Liver (tissue), 9 donors: ENCODE data around the gene ITLN1. TPM values are rescaled to one million over a fixed set of nuclear protein-coding genes. Genes with fewer than 3 reads are reported as not detected.

Experiments
- DNase-seq: peaks from one replicate; pipeline ENCODE4 v3.0.0-alpha.2; 2017; ENCODE audit warnings: low spot score
- H3K27ac ChIP-seq, 2 donors: one replicate each; pipeline ENCODE4 v1.7.0; 2013; ENCODE audit warnings: inconsistent platforms in 2 of 2, low read length in 2 of 2, control low read depth in 1 of 2, low read depth in 1 of 2, mild to moderate bottlenecking in 1 of 2
- H3K27me3 ChIP-seq, 4 donors: one replicate each; pipeline versions ENCODE4 v1.6.1 to v1.7.0; 2013; ENCODE audit warnings: low read length in 3 of 4, inconsistent platforms in 1 of 4, mild to moderate bottlenecking in 1 of 4, moderate library complexity in 1 of 4; ENCODE audit not compliant: control insufficient read depth in 4 of 4, insufficient read depth in 4 of 4
- H3K36me3 ChIP-seq, 4 donors: one replicate each; pipeline versions ENCODE4 v1.6.1 to v1.7.0; 2013; ENCODE audit warnings: low read length in 3 of 4, mild to moderate bottlenecking in 3 of 4, low read depth in 1 of 4, moderate library complexity in 1 of 4; ENCODE audit not compliant: control insufficient read depth in 4 of 4, insufficient read depth in 3 of 4
- H3K4me1 ChIP-seq, 4 donors: one replicate each; pipeline versions ENCODE4 v1.6.1 to v1.7.0; 2013; ENCODE audit warnings: low read length in 3 of 4, mild to moderate bottlenecking in 3 of 4, moderate library complexity in 1 of 4; ENCODE audit not compliant: control insufficient read depth in 4 of 4, insufficient read depth in 4 of 4
- H3K4me3 ChIP-seq, 3 donors: one replicate each; pipeline versions ENCODE4 v1.6.1 to v1.7.0; 2013; ENCODE audit warnings: low read length in 3 of 3, control low read depth in 1 of 3, low read depth in 1 of 3, mild to moderate bottlenecking in 1 of 3
- H3K9ac ChIP-seq, 2 donors: one replicate each; pipeline ENCODE4 v1.7.0; 2013; ENCODE audit warnings: low read length in 2 of 2, mild to moderate bottlenecking in 2 of 2, moderate library complexity in 2 of 2, control low read depth in 1 of 2, low read depth in 1 of 2
- H3K9me3 ChIP-seq, 4 donors: one replicate each; pipeline versions ENCODE4 v1.6.1 to v1.7.0; 2013; ENCODE audit warnings: low read length in 3 of 4; ENCODE audit not compliant: control insufficient read depth in 4 of 4
- EGR1 ChIP-seq, 2 donors: IDR thresholded peaks; 2 replicates each; pipeline ENCODE4 v1.6.1; 2016 to 2018; ENCODE audit warnings: antibody characterized with exemption in 2 of 2, low read depth in 2 of 2
- GABPA ChIP-seq, 2 donors: IDR thresholded peaks in 1 of 2; conservative IDR thresholded peaks in 1 of 2; 2 replicates each; pipeline ENCODE4 v1.6.1; 2016; ENCODE audit warnings: antibody characterized with exemption in 2 of 2, mild to moderate bottlenecking in 1 of 2, moderate library complexity in 1 of 2
- HNF4G ChIP-seq: IDR thresholded peaks from 2 replicates; pipeline ENCODE4 v1.6.1; 2016; ENCODE audit warnings: antibody characterized with exemption
- RAD21 ChIP-seq, 2 donors: IDR thresholded peaks; 2 replicates each; pipeline ENCODE4 v1.6.1; 2016; ENCODE audit warnings: antibody characterized with exemption in 2 of 2, mild to moderate bottlenecking in 2 of 2
- TAF1 ChIP-seq: conservative IDR thresholded peaks from 2 replicates; pipeline ENCODE4 v1.6.1; 2016; ENCODE audit warnings: antibody characterized with exemption, mild to moderate bottlenecking
- WGBS: extraction: QIAGEN DNeasy Blood & Tissue Kit; methylation state at CpG from one replicate; pipeline ENCODE4 v1.1.7; 2013; 5-methylcytosine and 5-hydroxymethylcytosine counted together
- polyA plus RNA-seq, 2 donors: library from polyadenylated mRNA; stranded (reverse) in 1 of 2; unstranded in 1 of 2; fragments of 200-250 nt in 1 of 2; fragments of >200 nt in 1 of 2; fragmentation: Nextera tagmentation in 1 of 2; extraction: Ambion mirVana in 1 of 2; gene quantifications; one replicate each; pipeline versions ENCODE4 v1.2.1 to v1.2.3, GENCODE V29; 2013 to 2015
- total RNA-seq, 2 donors: library from RNA; depleted of rRNA; stranded (reverse); fragments of >200 nt; gene quantifications; one replicate each; pipeline ENCODE4 v1.2.3, GENCODE V29; 2014
- TF ChIP-seq, protein P1 (sequence below): IDR thresholded peaks from 2 replicates; pipeline ENCODE4 v1.6.1; 2016; ENCODE audit warnings: antibody characterized with exemption, mild to moderate bottlenecking
- donor health status: healthy.
- donor health status: healthy.
- donor health status: healthy.
- donor health status: healthy.
- donor health status: healthy.

ITLN1 gene
- total and polyA plus RNA-seq, 4 donors: 3.7 to 13.4 (median 5.5) TPM

- TF ChIP-seq, protein P1, sequence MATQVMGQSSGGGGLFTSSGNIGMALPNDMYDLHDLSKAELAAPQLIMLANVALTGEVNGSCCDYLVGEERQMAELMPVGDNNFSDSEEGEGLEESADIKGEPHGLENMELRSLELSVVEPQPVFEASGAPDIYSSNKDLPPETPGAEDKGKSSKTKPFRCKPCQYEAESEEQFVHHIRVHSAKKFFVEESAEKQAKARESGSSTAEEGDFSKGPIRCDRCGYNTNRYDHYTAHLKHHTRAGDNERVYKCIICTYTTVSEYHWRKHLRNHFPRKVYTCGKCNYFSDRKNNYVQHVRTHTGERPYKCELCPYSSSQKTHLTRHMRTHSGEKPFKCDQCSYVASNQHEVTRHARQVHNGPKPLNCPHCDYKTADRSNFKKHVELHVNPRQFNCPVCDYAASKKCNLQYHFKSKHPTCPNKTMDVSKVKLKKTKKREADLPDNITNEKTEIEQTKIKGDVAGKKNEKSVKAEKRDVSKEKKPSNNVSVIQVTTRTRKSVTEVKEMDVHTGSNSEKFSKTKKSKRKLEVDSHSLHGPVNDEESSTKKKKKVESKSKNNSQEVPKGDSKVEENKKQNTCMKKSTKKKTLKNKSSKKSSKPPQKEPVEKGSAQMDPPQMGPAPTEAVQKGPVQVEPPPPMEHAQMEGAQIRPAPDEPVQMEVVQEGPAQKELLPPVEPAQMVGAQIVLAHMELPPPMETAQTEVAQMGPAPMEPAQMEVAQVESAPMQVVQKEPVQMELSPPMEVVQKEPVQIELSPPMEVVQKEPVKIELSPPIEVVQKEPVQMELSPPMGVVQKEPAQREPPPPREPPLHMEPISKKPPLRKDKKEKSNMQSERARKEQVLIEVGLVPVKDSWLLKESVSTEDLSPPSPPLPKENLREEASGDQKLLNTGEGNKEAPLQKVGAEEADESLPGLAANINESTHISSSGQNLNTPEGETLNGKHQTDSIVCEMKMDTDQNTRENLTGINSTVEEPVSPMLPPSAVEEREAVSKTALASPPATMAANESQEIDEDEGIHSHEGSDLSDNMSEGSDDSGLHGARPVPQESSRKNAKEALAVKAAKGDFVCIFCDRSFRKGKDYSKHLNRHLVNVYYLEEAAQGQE: no peak
- TF ChIP-seq EGR1 (IDR thresholded peaks at IDR 0.05; ENCODE audit: low read depth in 2 of 2) (no peak), GABPA (IDR thresholded peaks at IDR 0.05 in 1 of 2, conservative IDR thresholded peaks at IDR 0.05 in 1 of 2) (no peak), HNF4G (no peak), TAF1 (no peak)
Observed at GRCh38 chr1:160836981-160837557, 47.9 kb downstream of the ITLN1 start (continued).

GRCh38 chr1:160836561-160836960, 48.4 kb downstream of the ITLN1 start:
- Histone ChIP-seq H3K27ac (no peak overlapping the region), H3K27me3 (no peaks in the 10 kb centered on the region), H3K4me1 (no peaks in the 10 kb centered on the region), H3K9me3 (no peaks in the 10 kb centered on the region), H3K9ac (no peak overlapping the region), H3K36me3 (no peaks in the 10 kb centered on the region), H3K4me3 (no peak overlapping the region)
- DNase-seq: no peak
- TF ChIP-seq GABPA (IDR thresholded peaks at IDR 0.05 in 1 of 2, conservative IDR thresholded peaks at IDR 0.05 in 1 of 2): no peak
- no peak for TF ChIP-seq RAD21 (IDR thresholded peaks at IDR 0.05)
- no peak for TF ChIP-seq TAF1
- WGBS: 47% methylated on average over 3 of the region's 3 CpGs

DNA sequence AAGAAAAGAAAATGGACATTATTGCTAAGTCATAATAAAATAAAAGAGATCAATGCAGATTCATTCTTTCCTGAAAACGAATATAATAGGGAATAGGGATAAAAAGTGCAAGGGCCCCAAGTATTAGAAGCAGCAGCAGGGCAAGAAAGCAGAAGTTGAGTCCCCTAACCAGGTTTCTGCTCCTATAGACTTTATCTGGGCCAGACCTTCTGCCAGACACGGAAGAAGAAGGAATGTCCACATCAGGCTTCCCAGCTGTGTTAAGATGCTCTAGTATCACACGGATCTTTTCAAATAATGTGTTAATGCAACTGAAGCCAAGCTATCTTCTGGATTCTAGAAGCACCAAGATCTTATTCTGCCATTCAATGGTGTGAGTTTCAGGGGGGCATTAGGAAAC, 49.2 kb downstream of the ITLN1 start:
- 71% methylated on average over 3 of the region's 3 CpGs for WGBS

More for the DNA sequence above, 49.2 kb downstream of the ITLN1 start:
- TF ChIP-seq, protein P1: no peak
- no peak for TF ChIP-seq EGR1 (IDR thresholded peaks at IDR 0.05; ENCODE audit: low read depth in 2 of 2)
- Histone ChIP-seq H3K27me3 (no peaks in the 10 kb centered on the region), H3K9ac (no peak overlapping the region), H3K27ac (no peak overlapping the region), H3K4me1 (no peaks in the 10 kb centered on the region), H3K4me3 (no peak overlapping the region), H3K36me3 (no peaks in the 10 kb centered on the region), H3K9me3 (no peaks in the 10 kb centered on the region)
- no peak for DNase-seq
